Measurements from ENCODE around the gene DNAJC21. TPM values are rescaled to one million over a fixed set of nuclear protein-coding genes. Genes with fewer than 3 reads are reported as not detected.

DNAJC21 gene
- 49.0 and 51.9 TPM in 2 replicates for total RNA-seq

GRCh38 chr5:34929134-34929719 is at the start of gene DNAJC21:
TSS of gene DNAJC21 (plus strand) at chr5:34929559. CDS start at chr5:34929820, 261 bp downstream.
- intact Hi-C loops (cut with micrococcal nuclease), result loop anchor here (1.0 to 10.0 kb wide), 10 partner anchors 14 to 1489 kb away; partner anchors contain the start of genes AMACR, BRIX1, IL7R and RAD1

- intact Hi-C loops (cut with micrococcal nuclease), result no loop called here
These were observed 48.1 kb upstream of the DNAJC21 start for GRCh38 chr5:34881246-34881645.

GRCh38 chr5:34886392-34887119 is 42.8 kb upstream of the DNAJC21 start:
- intact Hi-C loops (cut with micrococcal nuclease), result no loop called here

- intact Hi-C loops (cut with micrococcal nuclease), result no loop called here
These were observed 40.0 kb upstream of the DNAJC21 start for GRCh38 chr5:34889394-34889793.

- intact Hi-C loops (cut with micrococcal nuclease), result loop anchor here (10.0 kb wide), 1 partner anchor 237 kb away; the partner anchor contains the start of gene RAI14
These were observed 37.4 kb upstream of the DNAJC21 start for GRCh38 chr5:34891981-34892380.

- intact Hi-C loops (cut with micrococcal nuclease), result loop anchor here (10.0 kb wide), 1 partner anchor 238 kb away; the partner anchor contains the start of gene RAI14
These were observed 36.9 kb upstream of the DNAJC21 start for GRCh38 chr5:34892414-34892813.

GRCh38 chr5:34894716-34895115 is 34.6 kb upstream of the DNAJC21 start:
- intact Hi-C loops (cut with micrococcal nuclease), result loop anchor here (10.0 kb wide), 1 partner anchor 240 kb away; the partner anchor contains the start of gene RAI14

- intact Hi-C loops (cut with micrococcal nuclease), result loop anchor here (10.0 kb wide), 1 partner anchor 241 kb away; the partner anchor contains the start of gene RAI14
These were observed 33.5 kb upstream of the DNAJC21 start for GRCh38 chr5:34895641-34896419.

- intact Hi-C loops (cut with micrococcal nuclease), result loop anchor here (1.0 to 10.0 kb wide), 5 partner anchors 58 to 423 kb away; partner anchors contain the start of genes RAI14 and TTC23L
These were observed 31.7 kb upstream of the DNAJC21 start for GRCh38 chr5:34897646-34898045.

- intact Hi-C loops (cut with micrococcal nuclease), result loop anchor here (1.0 to 10.0 kb wide), 5 partner anchors 59 to 424 kb away; partner anchors contain the start of genes RAI14 and TTC23L
These were observed 31.0 kb upstream of the DNAJC21 start for GRCh38 chr5:34898258-34898895.

GRCh38 chr5:34899066-34899465 is 30.3 kb upstream of the DNAJC21 start:
- intact Hi-C loops (cut with micrococcal nuclease), result loop anchor here (10.0 kb wide), 1 partner anchor 244 kb away; the partner anchor contains the start of gene RAI14

GRCh38 chr5:34900652-34901051 is 28.7 kb upstream of the DNAJC21 start:
- intact Hi-C loops (cut with micrococcal nuclease), result no loop called here

GRCh38 chr5:34903260-34903659 is 26.1 kb upstream of the DNAJC21 start:
- intact Hi-C loops (cut with micrococcal nuclease), result no loop called here

- intact Hi-C loops (cut with micrococcal nuclease), result no loop called here
These were observed 23.8 kb upstream of the DNAJC21 start for GRCh38 chr5:34905564-34905963.

GRCh38 chr5:34913072-34913471 is 16.3 kb upstream of the DNAJC21 start:
- intact Hi-C loops (cut with micrococcal nuclease), result no loop called here

GRCh38 chr5:34914671-34915138 is 14.7 kb upstream of the DNAJC21 start:
- intact Hi-C loops (cut with micrococcal nuclease), result loop anchor here (1.0 to 5.0 kb wide), 14 partner anchors 10 to 1962 kb away; partner anchors contain the start of genes AMACR, DNAJC21, NIPBL and SKP2

GRCh38 chr5:34915139-34915855 is 14.1 kb upstream of the DNAJC21 start, which contains the start of the genes BRIX1 and RAD1:
TSS of gene BRIX1 (plus strand) at chr5:34915711. CDS start at chr5:34915739, 28 bp downstream.
TSS of gene RAD1 (minus strand) at chr5:34915504. CDS start at chr5:34914892, 612 bp downstream.
- intact Hi-C loops (cut with micrococcal nuclease), result loop anchor here (1.0 to 5.0 kb wide), 14 partner anchors 9 to 1961 kb away; partner anchors contain the start of genes AMACR, DNAJC21, NIPBL and SKP2

- intact Hi-C loops (cut with micrococcal nuclease), result loop anchor here (1.0 to 5.0 kb wide), 14 partner anchors 8 to 1960 kb away; partner anchors contain the start of genes AMACR, DNAJC21, NIPBL and SKP2
These were observed 13.5 kb upstream of the DNAJC21 start for GRCh38 chr5:34915856-34916192.

- intact Hi-C loops (cut with micrococcal nuclease), result loop anchor here (5.0 kb wide), 4 partner anchors 674 to 1074 kb away; partner anchors contain the start of gene SPEF2
These were observed 12.8 kb upstream of the DNAJC21 start for GRCh38 chr5:34916518-34916917.
